ENCODE measurements around the gene REX1BD.

The REX1BD gene

GRCh38 chr19:18613589-18614234, 25.1 kb downstream of the REX1BD start:
- no peak for DNase-seq (ENCODE audit: low spot score)

GRCh38 chr19:18616023-18616422, 27.4 kb downstream of the REX1BD start:
- no peak for DNase-seq (ENCODE audit: low spot score)

GRCh38 chr19:18617562-18617961, 29.0 kb downstream of the REX1BD start:
- no peak for DNase-seq (ENCODE audit: low spot score)

DNA sequence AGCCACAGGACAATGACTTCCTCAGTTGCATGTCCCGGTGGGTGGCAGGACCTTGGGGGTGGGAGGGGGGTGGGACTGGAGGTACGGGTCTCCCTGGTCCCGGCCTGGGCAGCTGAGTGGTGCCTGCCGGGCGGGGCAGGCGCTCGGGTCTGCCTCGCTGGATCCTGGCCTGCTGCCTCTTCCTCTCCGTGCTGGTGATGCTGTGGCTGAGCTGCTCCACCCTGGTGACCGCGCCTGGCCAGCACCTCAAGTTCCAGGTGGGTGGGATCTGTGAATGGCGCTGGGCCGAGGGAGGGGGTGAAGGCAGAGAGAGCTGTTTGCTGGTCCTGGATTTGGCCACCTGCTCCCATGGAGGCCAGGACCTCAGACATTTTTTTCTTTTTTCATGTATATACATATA, 29.6 kb downstream of the REX1BD start:
- no peak for DNase-seq (ENCODE audit: low spot score)

GRCh38 chr19:18620311-18620710, 31.7 kb downstream of the REX1BD start:
- no peak for DNase-seq (ENCODE audit: low spot score)

DNA sequence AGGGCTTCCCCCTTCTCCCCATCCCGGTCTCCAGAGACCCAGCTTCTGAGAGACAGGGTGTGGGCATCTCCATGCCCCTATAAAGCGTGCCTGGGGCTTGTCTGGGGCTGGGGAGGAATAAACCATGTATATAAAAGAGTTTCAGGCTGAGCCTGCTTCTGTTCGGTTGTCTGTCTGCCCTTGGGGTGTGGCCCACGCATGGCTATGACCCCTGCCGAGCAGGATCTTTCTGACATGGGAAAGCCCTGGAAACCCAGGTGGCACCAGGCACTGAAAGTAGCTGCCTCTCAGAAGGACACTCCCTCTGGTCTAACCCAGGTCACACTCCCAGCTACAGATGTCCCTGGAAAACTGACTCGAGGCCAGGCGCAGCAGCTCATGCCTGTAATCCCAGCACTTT, 32.3 kb downstream of the REX1BD start:
- DNase-seq (ENCODE audit: low spot score) = no peak

- DNase-seq (ENCODE audit: low spot score) = no peak
These were observed 38.3 kb downstream of the REX1BD start for GRCh38 chr19:18626906-18627305.

- no peak for DNase-seq (ENCODE audit: low spot score)
These were observed 40.8 kb downstream of the REX1BD start for GRCh38 chr19:18629166-18630088.

- DNase-seq (ENCODE audit: low spot score) = no peak
These were observed 44.7 kb downstream of the REX1BD start for GRCh38 chr19:18633321-18633720.

- peak; percentile 10 for DNase-seq (ENCODE audit: low spot score)
These were observed 46.2 kb downstream of the REX1BD start for GRCh38 chr19:18634612-18635297.

DNA sequence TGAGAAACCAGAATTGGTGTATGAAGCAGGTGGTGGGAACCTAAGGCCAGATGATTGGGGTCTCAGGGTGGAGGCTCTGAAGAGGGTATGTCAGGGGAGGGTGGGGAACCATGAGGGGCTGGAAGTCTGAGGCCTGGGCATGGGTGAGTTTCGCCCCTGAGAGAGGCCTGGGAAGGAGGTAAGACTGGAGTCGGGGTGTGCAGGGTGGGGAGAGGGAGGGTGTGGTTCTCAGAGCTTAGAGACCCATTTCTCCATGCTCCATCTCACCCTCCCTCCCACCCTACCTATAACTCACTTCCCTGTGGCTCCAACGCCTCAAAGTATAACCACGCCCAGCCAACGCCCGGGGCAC, 47.2 kb downstream of the REX1BD start:
- no peak for DNase-seq (ENCODE audit: low spot score)

DNA sequence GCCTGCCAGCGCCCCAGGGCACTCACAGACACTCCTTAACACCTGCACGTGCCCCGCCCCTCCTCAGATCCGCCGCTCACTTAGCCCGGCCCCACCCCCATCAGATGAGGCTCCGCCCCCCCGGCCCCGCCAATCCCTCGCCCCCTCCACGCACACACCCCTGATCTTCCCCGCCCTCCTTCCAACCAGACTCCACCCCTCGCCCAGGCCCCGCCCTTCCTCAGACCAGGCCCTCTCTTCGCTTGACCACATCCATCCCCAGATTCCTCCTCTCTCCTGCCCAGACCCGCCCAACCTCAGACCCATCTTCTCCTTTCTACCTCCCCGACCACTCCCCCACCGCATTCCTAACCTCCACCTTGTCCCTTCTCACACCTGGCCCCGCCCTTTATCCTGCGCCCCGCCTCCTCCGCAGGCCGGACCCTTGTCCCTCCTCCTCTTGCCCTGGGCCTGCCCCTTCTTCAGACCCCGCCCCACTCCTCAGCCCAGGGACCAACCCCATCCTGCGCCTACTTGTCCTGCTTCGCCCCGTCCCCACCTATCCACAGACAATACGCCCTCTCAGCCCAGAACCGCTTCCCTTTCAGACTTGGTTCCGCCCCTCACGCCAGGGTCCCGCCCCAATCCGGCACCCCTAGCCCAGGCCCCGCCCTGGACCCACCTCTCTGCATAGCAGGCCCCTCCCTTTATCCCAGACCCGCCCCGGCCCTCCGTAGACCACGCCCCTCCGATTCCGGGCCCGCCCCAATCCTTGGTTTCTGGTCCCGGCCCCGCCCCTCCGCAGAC, 47.8 kb downstream of the REX1BD start:
- DNase-seq (ENCODE audit: low spot score) = peak; percentile 98

GRCh38 chr19:18636969-18637629, 48.5 kb downstream of the REX1BD start, which contains the start of gene KLHL26:
KLHL26 (plus strand) TSS chr19:18637028; CDS start chr19:18637055, 27 bp downstream.
- no peak for DNase-seq (ENCODE audit: low spot score)

- no peak for DNase-seq (ENCODE audit: low spot score)
These were observed 49.4 kb downstream of the REX1BD start for GRCh38 chr19:18637673-18638630.

GRCh38 chr19:18639706-18640243, 51.2 kb downstream of the REX1BD start:
- no peak for DNase-seq (ENCODE audit: low spot score)

All from CD4-positive, alpha-beta T cell treated with Interleukin-2 at 100 ng/mL for 4 hours (primary cell).